KMS-11 (cell line): ENCODE measurements around the gene AMH.

Source experiments
- H2AFZ ChIP-seq: fragments of 200-600 bp; sonication (generic); 2 replicates; pipeline ENCODE4 v1.6.1; 2016; ENCODE audit warnings: antibody characterized with exemption, mixed run types, low read depth
- H3K27ac ChIP-seq: fragments of 200-600 bp; sonication (generic); 2 replicates; pipeline ENCODE4 v1.6.1; 2016; ENCODE audit warnings: mild to moderate bottlenecking, mixed run types
- H3K27me3 ChIP-seq: fragments of 200-600 bp; sonication (generic); 2 replicates; pipeline ENCODE4 v1.6.1; 2017; ENCODE audit warnings: mild to moderate bottlenecking, low read depth, mixed run types, moderate library complexity; ENCODE audit not compliant: insufficient read depth
- H3K36me3 ChIP-seq: fragments of 200-600 bp; sonication (generic); 2 replicates; pipeline ENCODE4 v1.6.1; 2017; ENCODE audit warnings: mild to moderate bottlenecking, mixed run types; ENCODE audit not compliant: insufficient read depth
- H3K4me1 ChIP-seq: fragments of 200-600 bp; sonication (generic); 2 replicates; pipeline ENCODE4 v1.6.1; 2016; ENCODE audit warnings: mild to moderate bottlenecking, low read depth, mixed run types; ENCODE audit not compliant: poor library complexity, severe bottlenecking
- H3K4me2 ChIP-seq: fragments of 200-600 bp; sonication (generic); 2 replicates; pipeline ENCODE4 v1.7.0; 2016; ENCODE audit warnings: mild to moderate bottlenecking, mixed run types
- H3K4me3 ChIP-seq: fragments of 200-600 bp; sonication (generic); IDR thresholded peaks from 2 replicates; pipeline ENCODE4 v1.6.1; 2017; ENCODE audit warnings: low read depth, low read length, mixed read lengths; ENCODE audit not compliant: insufficient read depth
- H3K79me2 ChIP-seq: fragments of 200-600 bp; sonication (generic); 2 replicates; pipeline ENCODE4 v1.6.1; 2016; ENCODE audit warnings: low read depth, mixed run types; ENCODE audit not compliant: insufficient read depth
- H3K9ac ChIP-seq: fragments of 200-600 bp; sonication (generic); 2 replicates; pipeline ENCODE4 v1.6.1; 2016; ENCODE audit warnings: mild to moderate bottlenecking, mixed run types
- H4K20me1 ChIP-seq: fragments of 200-600 bp; sonication (generic); 2 replicates; pipeline ENCODE4 v1.6.1; 2016; ENCODE audit warnings: mild to moderate bottlenecking, mixed run types; ENCODE audit not compliant: insufficient read depth
- TF ChIP-seq, protein P1 (sequence below): fragments of 200-600 bp; sonication (generic); conservative IDR thresholded peaks from 2 replicates; pipeline ENCODE4 v1.6.1; 2017; ENCODE audit warnings: low read depth, mild to moderate bottlenecking, antibody characterized with exemption, low read length, moderate library complexity, mixed read lengths

AMH gene

DNA sequence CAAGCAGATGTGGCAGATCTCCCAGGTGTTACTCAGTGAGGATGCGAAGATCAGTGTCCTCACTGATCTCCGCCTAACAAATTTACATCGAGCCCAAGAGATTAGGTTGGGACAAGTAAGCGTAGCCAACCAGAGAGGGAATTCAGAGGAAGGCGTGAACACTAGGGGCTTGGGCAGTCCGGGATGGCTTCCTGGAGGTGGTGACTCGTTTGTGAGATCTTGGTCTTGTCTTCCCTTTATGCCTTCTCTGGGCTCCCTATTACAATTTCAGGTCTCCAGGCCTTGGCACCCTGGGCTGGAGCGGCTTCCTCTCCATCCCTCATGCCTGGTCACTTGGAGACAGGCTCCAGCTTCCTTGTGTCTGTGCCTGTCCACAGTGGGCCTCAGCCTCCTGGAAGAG lies 6.3 kb upstream of the AMH start:
- peaks cover 32% of the 10 kb centered on the region for H4K20me1 ChIP-seq
- no peak overlapping the region for H3K4me3 ChIP-seq
- H2AFZ ChIP-seq, result no peak overlapping the region
- H3K4me2 ChIP-seq, result no peak overlapping the region
- peaks cover 54% of the 10 kb centered on the region for H3K79me2 ChIP-seq
- peaks cover 29% of the 10 kb centered on the region for H3K4me1 ChIP-seq
- no peaks in the 10 kb centered on the region for H3K27me3 ChIP-seq
- TF ChIP-seq, protein P1, sequence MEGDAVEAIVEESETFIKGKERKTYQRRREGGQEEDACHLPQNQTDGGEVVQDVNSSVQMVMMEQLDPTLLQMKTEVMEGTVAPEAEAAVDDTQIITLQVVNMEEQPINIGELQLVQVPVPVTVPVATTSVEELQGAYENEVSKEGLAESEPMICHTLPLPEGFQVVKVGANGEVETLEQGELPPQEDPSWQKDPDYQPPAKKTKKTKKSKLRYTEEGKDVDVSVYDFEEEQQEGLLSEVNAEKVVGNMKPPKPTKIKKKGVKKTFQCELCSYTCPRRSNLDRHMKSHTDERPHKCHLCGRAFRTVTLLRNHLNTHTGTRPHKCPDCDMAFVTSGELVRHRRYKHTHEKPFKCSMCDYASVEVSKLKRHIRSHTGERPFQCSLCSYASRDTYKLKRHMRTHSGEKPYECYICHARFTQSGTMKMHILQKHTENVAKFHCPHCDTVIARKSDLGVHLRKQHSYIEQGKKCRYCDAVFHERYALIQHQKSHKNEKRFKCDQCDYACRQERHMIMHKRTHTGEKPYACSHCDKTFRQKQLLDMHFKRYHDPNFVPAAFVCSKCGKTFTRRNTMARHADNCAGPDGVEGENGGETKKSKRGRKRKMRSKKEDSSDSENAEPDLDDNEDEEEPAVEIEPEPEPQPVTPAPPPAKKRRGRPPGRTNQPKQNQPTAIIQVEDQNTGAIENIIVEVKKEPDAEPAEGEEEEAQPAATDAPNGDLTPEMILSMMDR, result no peak
- no peaks in the 10 kb centered on the region; the same call in 1 of the 2 replicates for H3K36me3 ChIP-seq
- no peak overlapping the region for H3K9ac ChIP-seq
- H3K27ac ChIP-seq, result no peak overlapping the region

DNA sequence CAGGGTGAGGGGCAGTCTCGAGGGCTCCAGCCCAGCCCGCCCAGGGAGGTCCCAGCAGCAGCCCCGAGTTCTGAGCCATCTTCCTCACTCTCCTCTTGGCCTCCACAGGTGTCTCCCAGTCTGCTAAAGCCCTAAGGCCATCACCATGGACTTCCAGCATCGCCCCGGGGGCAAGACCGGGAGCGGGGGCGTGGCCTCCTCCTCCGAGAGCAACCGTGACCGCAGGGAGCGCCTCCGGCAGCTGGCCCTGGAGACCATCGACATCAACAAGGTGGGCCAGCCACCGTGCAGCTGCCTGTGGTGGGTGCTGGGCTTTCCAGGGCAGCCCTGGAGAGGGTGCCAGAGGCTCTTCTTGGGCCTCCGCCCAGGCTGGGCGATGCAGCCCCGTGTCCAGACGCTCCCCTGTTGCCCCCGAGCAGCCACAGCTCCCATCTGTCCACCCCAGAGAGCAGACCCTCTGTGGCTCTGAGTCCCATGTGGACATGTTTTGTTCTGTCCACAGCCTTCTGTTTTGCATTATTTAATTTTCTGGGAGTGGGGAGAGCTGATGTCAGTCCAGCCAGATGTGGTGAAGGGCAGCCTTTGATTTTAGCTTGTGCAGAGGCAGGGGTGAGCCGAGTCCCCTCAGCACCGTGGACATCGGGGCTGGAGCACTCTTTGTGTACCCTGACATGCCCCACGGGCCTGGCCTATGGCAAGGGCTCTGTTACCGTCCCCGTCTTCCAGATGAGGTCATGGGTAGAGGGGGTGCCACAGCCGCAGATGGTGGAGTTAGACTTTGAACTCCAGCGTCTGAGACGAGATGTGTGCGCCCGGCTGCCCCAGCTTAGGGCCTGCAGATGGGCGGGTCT lies 5.6 kb upstream of the AMH start:
- H3K36me3 ChIP-seq, result no peaks in the 10 kb centered on the region; the same call in 1 of the 2 replicates
- H3K9ac ChIP-seq, result no peak overlapping the region
- no peak overlapping the region for H3K4me3 ChIP-seq
- no peak overlapping the region for H3K4me2 ChIP-seq
- H2AFZ ChIP-seq, result no peak overlapping the region
- H3K27ac ChIP-seq, result no peak overlapping the region
- H4K20me1 ChIP-seq, result peaks cover 32% of the 10 kb centered on the region
- TF ChIP-seq, protein P1, result no peak
- peaks cover 47% of the 10 kb centered on the region for H3K79me2 ChIP-seq
- peaks cover 23% of the 10 kb centered on the region for H3K4me1 ChIP-seq
- H3K27me3 ChIP-seq, result no peaks in the 10 kb centered on the region

DNA sequence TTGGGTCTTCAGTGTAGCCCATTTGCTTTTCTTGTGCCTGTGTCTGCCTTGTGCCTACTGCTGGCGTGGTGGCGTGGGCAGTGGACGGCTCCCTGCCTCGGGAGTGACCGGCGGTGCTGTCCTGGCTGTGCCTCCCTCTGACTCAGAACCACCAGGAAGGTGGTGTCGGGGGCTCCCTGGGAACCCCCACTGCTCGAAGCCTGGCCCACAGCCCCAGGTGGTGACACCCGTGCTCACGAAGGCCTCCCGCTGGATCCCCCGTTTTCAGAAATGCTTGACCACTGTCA lies 5.1 kb upstream of the AMH start:
- peaks cover 18% of the 10 kb centered on the region for H3K4me1 ChIP-seq
- H3K9ac ChIP-seq, result no peak overlapping the region
- H3K36me3 ChIP-seq, result no peaks in the 10 kb centered on the region; the same call in 1 of the 2 replicates
- no peak overlapping the region for H3K4me3 ChIP-seq
- no peak overlapping the region for H3K4me2 ChIP-seq
- H2AFZ ChIP-seq, result no peak overlapping the region
- H3K27me3 ChIP-seq, result no peaks in the 10 kb centered on the region
- TF ChIP-seq, protein P1, result no peak
- peaks cover 42% of the 10 kb centered on the region for H3K79me2 ChIP-seq
- H3K27ac ChIP-seq, result no peak overlapping the region
- peaks cover 32% of the 10 kb centered on the region for H4K20me1 ChIP-seq

DNA sequence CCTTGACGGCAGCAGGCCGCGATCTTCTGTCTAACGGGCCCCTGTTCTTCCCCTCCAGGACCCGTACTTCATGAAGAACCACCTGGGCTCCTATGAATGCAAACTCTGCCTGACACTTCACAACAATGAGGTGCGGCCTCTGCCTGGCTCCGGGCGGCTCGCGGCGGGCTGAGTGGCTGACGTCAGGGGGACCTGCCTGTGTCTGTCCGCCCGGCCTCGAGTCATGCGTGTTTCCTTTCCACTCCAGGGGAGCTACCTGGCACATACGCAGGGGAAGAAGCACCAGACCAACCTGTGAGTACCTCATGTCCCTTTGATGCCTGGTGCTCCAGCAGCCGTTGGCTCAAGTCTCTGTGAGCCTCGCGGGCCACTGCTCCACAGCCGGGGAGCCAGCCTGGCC lies 4.6 kb upstream of the AMH start:
- Histone ChIP-seq H3K27ac (no peak overlapping the region), H2AFZ (no peak overlapping the region), H3K36me3 (no peaks in the 10 kb centered on the region; the same call in 1 of the 2 replicates), H4K20me1 (peaks cover 29% of the 10 kb centered on the region), H3K4me1 (peaks cover 13% of the 10 kb centered on the region), H3K9ac (no peak overlapping the region), H3K79me2 (peaks cover 38% of the 10 kb centered on the region), H3K27me3 (no peaks in the 10 kb centered on the region), H3K4me2 (no peak overlapping the region), H3K4me3 (no peak overlapping the region)
- TF ChIP-seq, protein P1, result no peak
